A549 (cell line): ENCODE data around the gene HBQ1.

Source experiments
- CHD2 ChIP-seq: fragments of 150-350 bp; IDR thresholded peaks from 2 replicates; pipeline ENCODE4 v1.6.1; 2014; ENCODE audit warnings: low read length; ENCODE audit not compliant: partially characterized antibody
- EP300 ChIP-seq, 2 experiments: fragments of >200 bp; sonication (Bioruptor Twin); formaldehyde crosslinking; IDR thresholded peaks; 2 replicates in 1 of 2; 3 replicates in 1 of 2; pipeline ENCODE4 v1.6.1; 2016 to 2017
- NFE2L2 ChIP-seq: fragments of 150-350 bp; conservative IDR thresholded peaks from 2 replicates; pipeline ENCODE4 v1.6.1; 2014; ENCODE audit warnings: low read length
- POLR2A ChIP-seq: IDR thresholded peaks from 2 replicates; pipeline ENCODE4 v1.6.1; 2012; ENCODE audit warnings: mild to moderate bottlenecking, low read length
- RFX5 ChIP-seq: fragments of 450-650 bp; IDR thresholded peaks from 2 replicates; pipeline ENCODE4 v1.7.1; 2014; ENCODE audit warnings: antibody characterized with exemption, mild to moderate bottlenecking, moderate library complexity
- TF ChIP-seq, protein P1 (sequence below): fragments of >200 bp; sonication (Bioruptor Twin); formaldehyde crosslinking; IDR thresholded peaks from 3 replicates; pipeline ENCODE4 v1.5.1; 2016
- TF ChIP-seq, protein P2 (sequence below): fragments of 200-600 bp; sonication (generic); IDR thresholded peaks from 2 replicates; pipeline ENCODE4 v1.6.1; 2016; ENCODE audit warnings: antibody characterized with exemption, mild to moderate bottlenecking, moderate library complexity

- TF ChIP-seq RFX5 (no peak), POLR2A (no peak), EP300 (IDR thresholded peaks at IDR 0.05) (no peak), CHD2 (no peak), NFE2L2 (no peak)
- TF ChIP-seq, protein P1, sequence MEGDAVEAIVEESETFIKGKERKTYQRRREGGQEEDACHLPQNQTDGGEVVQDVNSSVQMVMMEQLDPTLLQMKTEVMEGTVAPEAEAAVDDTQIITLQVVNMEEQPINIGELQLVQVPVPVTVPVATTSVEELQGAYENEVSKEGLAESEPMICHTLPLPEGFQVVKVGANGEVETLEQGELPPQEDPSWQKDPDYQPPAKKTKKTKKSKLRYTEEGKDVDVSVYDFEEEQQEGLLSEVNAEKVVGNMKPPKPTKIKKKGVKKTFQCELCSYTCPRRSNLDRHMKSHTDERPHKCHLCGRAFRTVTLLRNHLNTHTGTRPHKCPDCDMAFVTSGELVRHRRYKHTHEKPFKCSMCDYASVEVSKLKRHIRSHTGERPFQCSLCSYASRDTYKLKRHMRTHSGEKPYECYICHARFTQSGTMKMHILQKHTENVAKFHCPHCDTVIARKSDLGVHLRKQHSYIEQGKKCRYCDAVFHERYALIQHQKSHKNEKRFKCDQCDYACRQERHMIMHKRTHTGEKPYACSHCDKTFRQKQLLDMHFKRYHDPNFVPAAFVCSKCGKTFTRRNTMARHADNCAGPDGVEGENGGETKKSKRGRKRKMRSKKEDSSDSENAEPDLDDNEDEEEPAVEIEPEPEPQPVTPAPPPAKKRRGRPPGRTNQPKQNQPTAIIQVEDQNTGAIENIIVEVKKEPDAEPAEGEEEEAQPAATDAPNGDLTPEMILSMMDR, result no peak
- TF ChIP-seq, protein P2, sequence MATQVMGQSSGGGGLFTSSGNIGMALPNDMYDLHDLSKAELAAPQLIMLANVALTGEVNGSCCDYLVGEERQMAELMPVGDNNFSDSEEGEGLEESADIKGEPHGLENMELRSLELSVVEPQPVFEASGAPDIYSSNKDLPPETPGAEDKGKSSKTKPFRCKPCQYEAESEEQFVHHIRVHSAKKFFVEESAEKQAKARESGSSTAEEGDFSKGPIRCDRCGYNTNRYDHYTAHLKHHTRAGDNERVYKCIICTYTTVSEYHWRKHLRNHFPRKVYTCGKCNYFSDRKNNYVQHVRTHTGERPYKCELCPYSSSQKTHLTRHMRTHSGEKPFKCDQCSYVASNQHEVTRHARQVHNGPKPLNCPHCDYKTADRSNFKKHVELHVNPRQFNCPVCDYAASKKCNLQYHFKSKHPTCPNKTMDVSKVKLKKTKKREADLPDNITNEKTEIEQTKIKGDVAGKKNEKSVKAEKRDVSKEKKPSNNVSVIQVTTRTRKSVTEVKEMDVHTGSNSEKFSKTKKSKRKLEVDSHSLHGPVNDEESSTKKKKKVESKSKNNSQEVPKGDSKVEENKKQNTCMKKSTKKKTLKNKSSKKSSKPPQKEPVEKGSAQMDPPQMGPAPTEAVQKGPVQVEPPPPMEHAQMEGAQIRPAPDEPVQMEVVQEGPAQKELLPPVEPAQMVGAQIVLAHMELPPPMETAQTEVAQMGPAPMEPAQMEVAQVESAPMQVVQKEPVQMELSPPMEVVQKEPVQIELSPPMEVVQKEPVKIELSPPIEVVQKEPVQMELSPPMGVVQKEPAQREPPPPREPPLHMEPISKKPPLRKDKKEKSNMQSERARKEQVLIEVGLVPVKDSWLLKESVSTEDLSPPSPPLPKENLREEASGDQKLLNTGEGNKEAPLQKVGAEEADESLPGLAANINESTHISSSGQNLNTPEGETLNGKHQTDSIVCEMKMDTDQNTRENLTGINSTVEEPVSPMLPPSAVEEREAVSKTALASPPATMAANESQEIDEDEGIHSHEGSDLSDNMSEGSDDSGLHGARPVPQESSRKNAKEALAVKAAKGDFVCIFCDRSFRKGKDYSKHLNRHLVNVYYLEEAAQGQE, result no peak
These were observed 21.0 kb upstream of the HBQ1 start for GRCh38 chr16:159136-159849.
